Astrocyte (in vitro differentiated cells and primary cell): ENCODE data around the gene C18orf32. TPM values are rescaled to one million over a fixed set of nuclear protein-coding genes. Genes with fewer than 3 reads are reported as not detected.

Source experiments
- DNase-seq: peaks from one replicate; pipeline ENCODE4 v3.0.0-alpha.2; 2010; ENCODE audit warnings: low read depth
- FAIRE-seq: peaks from 2 replicates; lab custom pipeline; 2011; peaks lifted over from hg19 to GRCh38; lab: Jason Lieb, UNC
- H2AFZ ChIP-seq: 2 replicates; pipeline ENCODE4 v1.6.0; 2012; ENCODE audit warnings: low read depth, low read length, inconsistent platforms
- H3K27ac ChIP-seq: 2 replicates; pipeline ENCODE4 v1.5.1; 2011; ENCODE audit warnings: low read depth, low read length, inconsistent platforms
- H3K27me3 ChIP-seq: 2 replicates; pipeline ENCODE4 v1.6.0; 2011; ENCODE audit warnings: low read length, inconsistent platforms; ENCODE audit not compliant: insufficient read depth
- H3K36me3 ChIP-seq: 2 replicates; pipeline ENCODE4 v1.5.1; 2011; ENCODE audit warnings: low read length, inconsistent platforms; ENCODE audit not compliant: insufficient read depth
- H3K4me1 ChIP-seq: 2 replicates; pipeline ENCODE4 v1.5.1; 2011; ENCODE audit warnings: low read length, inconsistent platforms; ENCODE audit not compliant: insufficient read depth
- H3K4me2 ChIP-seq: 2 replicates; pipeline ENCODE4 v1.6.0; 2012; ENCODE audit warnings: low read length, inconsistent platforms
- H3K4me3 ChIP-seq: 2 replicates; pipeline ENCODE4 v1.5.1; 2011; ENCODE audit warnings: low read depth, mild to moderate bottlenecking, low read length, inconsistent platforms; ENCODE audit not compliant: insufficient read depth
- H3K79me2 ChIP-seq: 2 replicates; pipeline ENCODE4 v1.6.0; 2012; ENCODE audit warnings: mild to moderate bottlenecking, low read length, inconsistent platforms; ENCODE audit not compliant: insufficient read depth
- H3K9ac ChIP-seq: 2 replicates; pipeline ENCODE4 v1.6.0; 2012; ENCODE audit warnings: mild to moderate bottlenecking, low read length, inconsistent platforms
- H3K9me3 ChIP-seq: 2 replicates; pipeline ENCODE4 v1.5.1; 2012; ENCODE audit warnings: low read depth, mild to moderate bottlenecking, low read length, inconsistent platforms; ENCODE audit not compliant: insufficient read depth
- H4K20me1 ChIP-seq: 2 replicates; pipeline ENCODE4 v1.6.0; 2012; ENCODE audit warnings: low read length, inconsistent platforms; ENCODE audit not compliant: insufficient read depth
- H3K27ac Mint-ChIP-seq: one replicate; pipeline ENCODE4 v1.8.0; 2021; ENCODE audit warnings: mild to moderate bottlenecking, mixed read lengths; ENCODE audit not compliant: unreplicated experiment
- H3K27me3 Mint-ChIP-seq: one replicate; pipeline ENCODE4 v1.8.0; 2021; ENCODE audit warnings: low read depth, mixed read lengths; ENCODE audit not compliant: unreplicated experiment
- H3K36me3 Mint-ChIP-seq: one replicate; pipeline ENCODE4 v1.8.0; 2021; ENCODE audit warnings: low read depth, mixed read lengths; ENCODE audit not compliant: unreplicated experiment
- H3K4me1 Mint-ChIP-seq: one replicate; pipeline ENCODE4 v1.8.0; 2021; ENCODE audit warnings: low read depth, mixed read lengths; ENCODE audit not compliant: unreplicated experiment
- H3K4me3 Mint-ChIP-seq: one replicate; pipeline ENCODE4 v1.8.0; 2021; ENCODE audit warnings: mild to moderate bottlenecking, moderate library complexity, mixed read lengths; ENCODE audit not compliant: unreplicated experiment
- H3K9me3 Mint-ChIP-seq: one replicate; pipeline ENCODE4 v1.8.0; 2021; ENCODE audit warnings: mild to moderate bottlenecking, mixed read lengths; ENCODE audit not compliant: unreplicated experiment
- CTCF ChIP-seq: IDR thresholded peaks from 2 replicates; pipeline ENCODE4 v1.5.1; 2011; ENCODE audit warnings: low read depth, mild to moderate bottlenecking, inconsistent platforms, low read length, moderate library complexity; ENCODE audit not compliant: insufficient read depth
- EZH2 ChIP-seq: IDR thresholded peaks from 2 replicates; pipeline ENCODE4 v1.6.1; 2012; ENCODE audit warnings: mild to moderate bottlenecking, low read length, inconsistent platforms; ENCODE audit not compliant: insufficient read depth
- total RNA-seq: library from RNA; stranded (reverse); gene quantifications from 2 replicates; pipeline ENCODE4 v1.2.1, GENCODE V29; 2021

The C18orf32 gene
- total RNA-seq, 1 donor from 2014 or later: 40.3 TPM

DNA sequence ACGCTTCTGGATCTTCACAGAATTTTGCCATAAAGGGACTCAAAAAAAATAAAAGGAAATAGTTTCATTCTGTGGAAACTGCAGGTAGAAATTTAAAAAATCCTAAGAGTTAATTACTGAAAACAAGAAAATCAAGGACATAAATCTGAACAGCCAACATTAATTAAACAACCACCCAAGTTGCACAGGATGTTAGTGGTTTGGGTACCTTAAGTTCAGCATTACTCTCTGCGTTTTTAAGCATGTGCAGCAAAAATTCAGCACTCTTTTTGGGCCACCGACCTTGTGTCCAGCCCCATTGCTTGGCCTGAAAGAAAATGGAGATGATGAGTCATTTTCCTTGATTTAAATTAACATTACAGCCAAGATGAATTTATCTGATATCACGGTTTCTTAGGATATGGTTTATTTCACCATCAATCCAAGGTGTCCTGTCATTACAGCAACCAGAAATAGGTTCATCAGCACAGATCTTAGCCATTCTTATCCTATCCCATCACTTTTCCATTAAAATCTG is 3.3 kb upstream of the C18orf32 start:
- H3K9me3 ChIP-seq: no peaks in the 10 kb centered on the region
- Mint-ChIP-seq H3K9me3 (no peaks in the 10 kb centered on the region), H3K27me3 (no peaks in the 10 kb centered on the region), H3K4me1 (peaks cover 28% of the 10 kb centered on the region), H3K4me3 (peak overlapping the region; percentile 100), H3K27ac (peak overlapping the region; percentile 98), H3K36me3 (peaks cover 26% of the 10 kb centered on the region)
- TF ChIP-seq CTCF: no peak
- TF ChIP-seq EZH2: no peak
- peak overlapping the region; percentile 86 for H3K4me2 ChIP-seq
- no peaks in the 10 kb centered on the region for H3K27me3 ChIP-seq
- H2AFZ ChIP-seq: no peak overlapping the region
- H3K36me3 ChIP-seq: peaks cover 37% of the 10 kb centered on the region
- H3K27ac ChIP-seq: peak overlapping the region; percentile 50
- peak; percentile 23 for DNase-seq
- peaks cover 43% of the 10 kb centered on the region for H3K79me2 ChIP-seq
- peaks cover 35% of the 10 kb centered on the region for H3K4me1 ChIP-seq
- peak overlapping the region; percentile 98 for H3K4me3 ChIP-seq
- H4K20me1 ChIP-seq: peaks cover 48% of the 10 kb centered on the region
- no peak for FAIRE-seq
- peak overlapping the region; percentile 99 for H3K9ac ChIP-seq

DNA sequence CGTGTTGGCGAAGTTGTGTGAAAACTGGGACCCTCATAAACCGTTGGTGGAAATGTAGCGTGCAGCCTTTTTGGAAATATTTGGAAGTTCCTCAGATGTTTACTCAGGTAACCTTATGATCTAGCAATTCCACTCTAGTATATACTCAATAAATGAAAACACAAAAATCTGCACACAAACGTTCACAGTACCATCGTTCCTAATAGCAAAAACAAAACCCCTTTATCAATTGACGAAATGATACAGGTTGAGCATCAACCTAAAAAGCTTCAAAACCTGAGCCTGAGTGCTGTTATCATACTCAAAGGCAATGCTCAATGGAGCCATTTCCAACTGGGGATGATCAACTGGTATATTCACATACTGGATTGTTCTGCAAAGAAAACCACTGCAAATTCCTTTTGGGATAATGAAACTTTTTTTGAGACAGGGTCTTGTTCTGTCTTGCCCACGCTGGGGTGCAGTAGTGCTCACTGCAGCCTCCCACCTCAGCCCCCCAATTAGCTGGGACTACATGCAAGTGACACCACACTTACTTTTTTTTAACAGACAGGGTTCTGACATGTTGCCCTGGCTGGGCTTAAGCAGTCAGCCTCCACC is 777 bp upstream of the C18orf32 start:
- Mint-ChIP-seq H3K27ac (peak overlapping the region; percentile 85), H3K9me3 (no peaks in the 10 kb centered on the region), H3K27me3 (no peaks in the 10 kb centered on the region), H3K36me3 (peaks cover 29% of the 10 kb centered on the region), H3K4me1 (peaks cover 28% of the 10 kb centered on the region), H3K4me3 (peak overlapping the region; percentile 100)
- Histone ChIP-seq H3K27ac (peak overlapping the region; percentile 77), H3K36me3 (peaks cover 45% of the 10 kb centered on the region), H3K79me2 (peaks cover 64% of the 10 kb centered on the region), H3K9me3 (no peaks in the 10 kb centered on the region), H3K9ac (peak overlapping the region; percentile 92), H3K4me1 (peaks cover 35% of the 10 kb centered on the region), H3K4me2 (peak overlapping the region; percentile 94), H4K20me1 (peaks cover 54% of the 10 kb centered on the region), H3K27me3 (no peaks in the 10 kb centered on the region), H2AFZ (no peak overlapping the region), H3K4me3 (peak overlapping the region; percentile 91)
- TF ChIP-seq EZH2: no peak
- no peak for TF ChIP-seq CTCF
- DNase-seq: no peak
- FAIRE-seq: no peak

DNA sequence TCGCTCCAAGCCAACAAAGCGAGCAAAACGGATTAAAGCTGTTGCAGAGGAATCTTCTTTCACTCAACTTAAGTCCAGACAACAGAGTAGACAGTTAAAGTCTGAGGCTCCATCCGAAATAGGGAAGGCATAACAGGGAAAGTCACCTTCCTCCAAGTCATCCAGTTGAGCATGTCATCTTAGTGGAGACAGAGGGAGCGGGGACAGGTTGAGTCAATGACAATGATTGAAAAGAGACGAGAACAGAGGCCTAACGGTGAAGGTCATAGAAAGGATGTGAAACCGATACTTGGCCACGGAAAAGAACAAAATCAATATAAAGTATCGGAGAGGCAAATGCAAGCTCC is 455 bp downstream of the C18orf32 start:
- DNase-seq (no peak), FAIRE-seq (no peak)
- H3K36me3 Mint-ChIP-seq: peaks cover 26% of the 10 kb centered on the region
- peak overlapping the region; percentile 64 for H2AFZ ChIP-seq
- H3K27ac ChIP-seq: peak overlapping the region; percentile 77
- H3K9me3 ChIP-seq: no peaks in the 10 kb centered on the region
- peaks cover 56% of the 10 kb centered on the region for H3K79me2 ChIP-seq
- H3K27ac Mint-ChIP-seq: peak overlapping the region; percentile 93
- peak overlapping the region; percentile 92 for H3K9ac ChIP-seq
- TF ChIP-seq EZH2 (no peak), CTCF (no peak)
- peaks cover 28% of the 10 kb centered on the region for H3K4me1 Mint-ChIP-seq
- peaks cover 53% of the 10 kb centered on the region for H3K36me3 ChIP-seq
- no peaks in the 10 kb centered on the region for H3K27me3 ChIP-seq
- peak overlapping the region; percentile 91 for H3K4me3 ChIP-seq
- H3K4me2 ChIP-seq: peak overlapping the region; percentile 94
- peaks cover 35% of the 10 kb centered on the region for H3K4me1 ChIP-seq
- no peaks in the 10 kb centered on the region for H3K27me3 Mint-ChIP-seq
- H4K20me1 ChIP-seq: peaks cover 48% of the 10 kb centered on the region
- H3K4me3 Mint-ChIP-seq: peak overlapping the region; percentile 100
- no peaks in the 10 kb centered on the region for H3K9me3 Mint-ChIP-seq
